IPS-18a (cell line): ENCODE results near the gene AUTS2.
"Not testable (repeated sequence)": the region's sequence is repeated elsewhere in the genome, so short reads cannot be mapped to it uniquely, and the experiment has no call there.

Experiments used
- H3K27ac ChIP-seq: one replicate; pipeline ENCODE4 v1.5.1; 2013; ENCODE audit warnings: low read length
- H3K27me3 ChIP-seq: one replicate; pipeline ENCODE4 v1.6.1; 2013; ENCODE audit warnings: mild to moderate bottlenecking, low read length; ENCODE audit not compliant: control insufficient read depth, insufficient read depth
- H3K36me3 ChIP-seq: one replicate; pipeline ENCODE4 v1.6.1; 2013; ENCODE audit warnings: low read depth, low read length; ENCODE audit not compliant: control insufficient read depth
- H3K4me1 ChIP-seq: one replicate; pipeline ENCODE4 v1.6.1; 2013; ENCODE audit warnings: low read depth, low read length; ENCODE audit not compliant: control insufficient read depth
- H3K4me3 ChIP-seq: one replicate; pipeline ENCODE4 v1.5.1; 2013; ENCODE audit warnings: low read length
- H3K9ac ChIP-seq: one replicate; pipeline ENCODE4 v1.6.1; 2013; ENCODE audit warnings: mild to moderate bottlenecking, low read length, moderate library complexity
- H3K9me3 ChIP-seq: one replicate; pipeline ENCODE4 v1.6.1; 2013; ENCODE audit warnings: low read depth, low read length; ENCODE audit not compliant: control insufficient read depth

Gene AUTS2

DNA sequence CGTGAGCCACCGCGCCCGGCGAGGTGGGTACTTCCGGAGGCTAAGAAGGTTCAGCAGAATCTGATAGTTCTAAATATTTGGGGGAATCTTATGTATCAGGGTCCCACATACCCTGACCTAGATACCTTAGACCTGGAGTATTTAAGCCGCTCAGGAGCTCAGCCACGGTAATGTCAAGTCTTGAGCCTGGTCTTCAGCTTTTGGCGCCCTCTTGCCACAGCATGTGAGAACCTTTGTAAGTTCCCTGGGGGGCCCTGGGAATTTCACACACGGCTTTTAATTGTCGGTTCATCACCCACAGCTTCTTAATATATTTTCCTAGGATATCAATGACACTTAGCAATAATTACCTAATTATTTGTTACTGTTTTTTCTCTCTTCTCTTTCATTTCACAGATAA, 1209.4 kb downstream of the AUTS2 start:
- Histone ChIP-seq H3K4me1 (no peaks in the 10 kb centered on the region), H3K36me3 (no peaks in the 10 kb centered on the region), H3K9ac (no peak overlapping the region), H3K27me3 (no peaks in the 10 kb centered on the region), H3K4me3 (no peak overlapping the region), H3K9me3 (peaks cover 3% of the 10 kb centered on the region), H3K27ac (no peak overlapping the region)

DNA sequence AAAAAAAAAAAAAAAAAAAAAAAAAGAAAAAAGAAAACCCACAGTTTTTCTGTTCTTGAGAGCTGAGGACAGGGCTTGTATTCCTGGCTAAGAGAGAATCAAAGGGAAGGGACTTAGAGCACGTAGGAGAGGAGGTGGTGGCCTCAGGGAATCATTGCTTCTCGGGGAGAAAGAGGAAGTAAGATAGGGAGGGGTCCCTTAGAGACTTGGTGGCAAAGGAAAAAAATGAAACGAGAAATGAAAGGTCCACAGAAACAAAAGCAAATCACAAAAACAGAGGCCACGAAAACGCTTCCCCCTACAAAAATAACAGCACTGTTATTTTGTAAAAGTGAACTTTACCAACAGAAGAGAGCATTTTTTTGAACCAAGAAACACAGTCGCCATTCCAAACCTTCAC, 1210.6 kb downstream of the AUTS2 start:
- Histone ChIP-seq H3K4me3 (no peak overlapping the region), H3K9me3 (no peaks in the 10 kb centered on the region), H3K27ac (no peak overlapping the region), H3K4me1 (no peaks in the 10 kb centered on the region), H3K9ac (no peak overlapping the region), H3K27me3 (no peaks in the 10 kb centered on the region), H3K36me3 (no peaks in the 10 kb centered on the region)

DNA sequence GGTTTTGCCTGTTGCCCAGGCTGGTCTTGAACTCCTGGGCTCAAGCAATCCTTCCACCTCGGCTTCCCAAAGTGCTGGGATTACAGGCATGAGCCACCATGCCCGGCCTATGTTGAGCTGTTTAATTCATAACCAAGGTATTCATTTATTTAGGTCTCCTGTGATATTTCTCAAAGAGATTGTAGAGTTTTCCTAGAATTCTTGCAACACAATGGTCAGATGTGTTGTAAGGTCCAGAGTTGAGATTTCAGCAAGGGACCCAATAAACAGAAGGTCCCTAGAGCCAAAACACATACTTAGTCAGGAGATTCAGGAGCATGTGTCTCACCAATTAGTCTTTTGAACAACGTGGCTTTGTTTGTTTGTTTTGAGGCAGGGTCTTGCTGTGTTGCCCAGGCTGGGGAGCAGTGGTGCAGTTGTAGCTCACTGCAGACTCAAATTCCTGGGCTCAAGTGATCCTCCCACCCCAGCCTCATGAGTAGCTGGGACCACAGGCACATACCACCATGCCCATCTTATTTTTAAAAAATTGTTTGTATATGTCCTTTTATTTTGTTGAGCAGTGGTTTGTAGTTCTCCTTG, 1212.4 kb downstream of the AUTS2 start:
- no peaks in the 10 kb centered on the region for H3K27me3 ChIP-seq
- no peak overlapping the region for H3K27ac ChIP-seq

GRCh38 chr7:70812511-70812910, 1214.2 kb downstream of the AUTS2 start:
- Histone ChIP-seq H3K27me3 (no peaks in the 10 kb centered on the region), H3K27ac (no peak overlapping the region), H3K4me1 (no peaks in the 10 kb centered on the region), H3K9me3 (no peaks in the 10 kb centered on the region), H3K36me3 (no peaks in the 10 kb centered on the region), H3K4me3 (no peak overlapping the region), H3K9ac (no peak overlapping the region)

More for the DNA sequence above, 1212.4 kb downstream of the AUTS2 start:
- H3K36me3 ChIP-seq, result no peaks in the 10 kb centered on the region
- no peaks in the 10 kb centered on the region for H3K4me1 ChIP-seq
- H3K9me3 ChIP-seq, result no peaks in the 10 kb centered on the region
- H3K9ac ChIP-seq, result no peak overlapping the region
- no peak overlapping the region for H3K4me3 ChIP-seq

- not testable (repeated sequence) for H3K27me3 ChIP-seq, H3K9ac ChIP-seq, H3K9me3 ChIP-seq, H3K36me3 ChIP-seq, H3K4me1 ChIP-seq, H3K4me3 ChIP-seq, H3K27ac ChIP-seq
These were observed 1224.2 kb downstream of the AUTS2 start for GRCh38 chr7:70822490-70822889.

DNA sequence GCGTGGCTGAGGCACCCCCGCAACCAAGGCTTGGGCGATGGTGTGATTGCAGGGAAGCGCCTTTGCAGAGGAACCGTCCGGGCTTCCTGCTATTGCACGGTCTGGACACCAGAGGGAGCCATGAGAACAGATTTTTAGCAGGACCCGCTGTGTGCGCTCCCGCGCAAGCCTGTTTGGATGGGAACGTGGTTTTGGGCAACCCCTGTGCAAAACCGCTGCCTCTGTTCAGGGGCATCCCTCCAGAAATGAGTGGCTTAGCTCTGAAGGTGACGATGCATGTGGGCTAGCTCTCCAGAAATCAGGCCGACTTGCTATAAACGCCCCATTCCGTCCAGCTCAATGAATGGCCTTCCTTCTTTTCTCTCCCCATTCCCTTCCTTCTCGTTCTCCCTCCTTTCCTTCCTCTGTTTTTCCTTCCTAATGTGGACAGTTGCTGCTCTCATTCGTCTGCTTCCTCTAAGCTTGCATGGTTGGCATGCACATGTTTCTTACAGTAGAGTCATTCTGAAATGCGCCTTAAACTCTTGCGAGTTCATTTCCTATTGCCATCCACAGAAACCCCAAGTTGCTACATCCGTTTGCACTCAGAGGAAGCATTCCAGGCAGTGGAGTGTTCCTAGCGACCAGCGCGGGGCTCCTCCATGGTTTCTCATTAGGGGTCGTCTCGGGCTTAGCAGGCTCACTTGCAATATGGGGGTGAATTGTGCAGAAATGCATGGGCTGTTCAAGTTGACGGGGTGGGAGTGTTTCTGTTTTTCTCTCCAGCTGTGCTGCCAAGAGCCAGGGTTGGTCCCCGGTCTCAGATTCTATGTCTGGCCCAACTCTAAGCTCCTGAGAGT, 1231.2 kb downstream of the AUTS2 start:
- no peak overlapping the region for H3K27ac ChIP-seq
- peak overlapping the region; percentile 26 for H3K4me3 ChIP-seq
- H3K4me1 ChIP-seq, result peaks cover 10% of the 10 kb centered on the region
- no peaks in the 10 kb centered on the region for H3K9me3 ChIP-seq
- no peak overlapping the region for H3K9ac ChIP-seq
- H3K27me3 ChIP-seq, result peaks cover 4% of the 10 kb centered on the region
- no peaks in the 10 kb centered on the region for H3K36me3 ChIP-seq

DNA sequence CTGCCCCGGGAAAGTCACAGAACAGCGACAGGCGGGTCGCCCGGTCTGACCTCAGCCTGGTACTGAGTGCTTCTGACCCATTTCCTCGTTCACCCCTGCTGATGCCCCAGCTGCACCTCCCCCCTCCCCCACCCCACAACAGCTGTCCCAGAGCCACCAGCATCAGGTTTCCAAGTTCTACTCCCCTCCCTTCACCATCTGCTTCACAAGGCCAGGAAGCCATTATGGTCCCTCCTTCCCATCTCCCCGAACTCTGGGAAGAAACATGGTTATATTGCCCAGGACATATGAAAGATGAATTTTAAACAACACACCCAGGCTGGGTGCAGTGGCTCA, 1231.8 kb downstream of the AUTS2 start:
- Histone ChIP-seq H3K9ac (no peak overlapping the region), H3K27ac (no peak overlapping the region), H3K9me3 (peaks cover 5% of the 10 kb centered on the region), H3K27me3 (peaks cover 4% of the 10 kb centered on the region), H3K4me1 (peaks cover 10% of the 10 kb centered on the region), H3K36me3 (no peaks in the 10 kb centered on the region), H3K4me3 (no peak overlapping the region)

DNA sequence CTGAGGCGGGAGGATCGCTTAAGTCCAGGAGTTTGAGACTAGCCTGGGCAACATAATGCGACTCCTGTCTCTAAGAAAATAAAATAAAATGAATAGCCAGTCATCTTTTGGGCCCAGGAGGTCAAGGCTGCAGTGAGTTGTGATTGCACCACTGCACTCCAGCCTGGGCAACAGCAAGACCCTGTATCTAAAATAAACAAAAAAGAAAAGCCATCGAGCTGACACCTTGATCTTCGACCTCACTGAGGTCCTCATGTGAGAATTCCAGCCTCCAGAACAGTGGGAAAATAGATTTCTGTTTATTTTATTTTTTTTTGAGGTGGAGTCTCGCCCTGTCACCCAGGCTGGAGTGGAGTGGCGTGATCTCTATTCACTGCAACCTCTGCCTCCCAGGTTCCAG, 1232.2 kb downstream of the AUTS2 start:
- Histone ChIP-seq H3K27me3 (peaks cover 4% of the 10 kb centered on the region), H3K9ac (no peak overlapping the region), H3K9me3 (peaks cover 7% of the 10 kb centered on the region), H3K27ac (no peak overlapping the region), H3K4me1 (peaks cover 10% of the 10 kb centered on the region), H3K4me3 (no peak overlapping the region), H3K36me3 (no peaks in the 10 kb centered on the region)

- H3K9me3 ChIP-seq, result peaks cover 13% of the 10 kb centered on the region
- no peak overlapping the region for H3K27ac ChIP-seq
- peaks cover 10% of the 10 kb centered on the region for H3K4me1 ChIP-seq
- no peak overlapping the region for H3K9ac ChIP-seq
- no peaks in the 10 kb centered on the region for H3K36me3 ChIP-seq
- H3K27me3 ChIP-seq, result peaks cover 4% of the 10 kb centered on the region
- H3K4me3 ChIP-seq, result no peak overlapping the region
These were observed 1235.5 kb downstream of the AUTS2 start for GRCh38 chr7:70833726-70834125.

DNA sequence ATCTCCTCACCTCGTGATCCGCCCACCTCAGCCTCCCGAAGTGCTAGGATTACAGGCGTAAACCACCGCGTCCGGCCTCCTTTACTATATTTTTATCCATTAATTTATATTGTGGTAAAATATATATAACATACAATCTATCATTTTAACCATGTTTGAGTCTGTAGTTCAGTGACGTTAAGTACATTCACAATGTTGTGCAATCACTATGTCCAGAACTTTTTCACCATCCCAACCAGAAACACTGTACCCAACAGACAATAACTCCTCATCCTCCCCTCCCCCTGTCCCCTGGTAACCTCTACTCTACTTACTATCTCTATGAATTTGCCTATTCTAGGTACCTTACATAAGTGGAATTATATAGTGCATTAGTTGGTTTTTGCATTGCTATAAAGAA, 1236.1 kb downstream of the AUTS2 start:
- Histone ChIP-seq H3K27me3 (peaks cover 2% of the 10 kb centered on the region), H3K4me1 (peaks cover 8% of the 10 kb centered on the region), H3K36me3 (no peaks in the 10 kb centered on the region), H3K9me3 (peaks cover 13% of the 10 kb centered on the region), H3K4me3 (no peak overlapping the region), H3K9ac (no peak overlapping the region), H3K27ac (no peak overlapping the region)

DNA sequence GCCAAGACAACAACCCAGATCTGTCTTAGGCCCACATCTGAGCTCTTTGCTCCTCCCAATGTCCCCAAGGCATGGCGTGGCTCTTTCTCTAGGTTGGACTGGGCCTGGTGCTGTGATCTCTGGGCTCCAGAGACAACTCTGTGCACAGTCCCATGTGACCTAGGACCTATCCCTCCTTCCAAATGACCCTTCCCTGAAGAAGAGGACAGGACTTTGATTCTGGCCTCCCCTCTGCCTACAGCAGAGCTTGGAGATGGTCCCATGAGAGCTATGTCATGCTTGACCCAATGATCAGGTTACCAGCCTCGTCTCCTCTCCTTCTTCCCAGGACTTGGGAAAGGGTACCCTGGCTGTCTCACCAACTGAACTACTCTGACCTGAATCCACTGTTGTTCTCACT, 1237.4 kb downstream of the AUTS2 start:
- H3K4me3 ChIP-seq, result no peak overlapping the region
- H3K27me3 ChIP-seq, result no peaks in the 10 kb centered on the region
- H3K27ac ChIP-seq, result no peak overlapping the region
- no peaks in the 10 kb centered on the region for H3K36me3 ChIP-seq
- H3K9ac ChIP-seq, result no peak overlapping the region
- no peaks in the 10 kb centered on the region for H3K4me1 ChIP-seq
- H3K9me3 ChIP-seq, result peaks cover 13% of the 10 kb centered on the region

- H3K27ac ChIP-seq, result no peak overlapping the region
- H3K9me3 ChIP-seq, result peaks cover 13% of the 10 kb centered on the region
- H3K4me1 ChIP-seq, result no peaks in the 10 kb centered on the region
- H3K27me3 ChIP-seq, result no peaks in the 10 kb centered on the region
- H3K9ac ChIP-seq, result no peak overlapping the region
- no peaks in the 10 kb centered on the region for H3K36me3 ChIP-seq
- no peak overlapping the region for H3K4me3 ChIP-seq
These were observed 1238.0 kb downstream of the AUTS2 start for GRCh38 chr7:70836279-70836678.
